Measurements from ENCODE around the gene CPED1. TPM values are rescaled to one million over a fixed set of nuclear protein-coding genes. Genes with fewer than 3 reads are reported as not detected.
"Not testable (repeated sequence)": the region's sequence is repeated elsewhere in the genome, so short reads cannot be mapped to it uniquely, and the experiment has no call there.

The CPED1 gene
- total RNA-seq, 2 donors from 2014 or later, result not detected

GRCh38 chr7:121244120-121244870, 255.8 kb downstream of the CPED1 start:
- H3K27me3 Mint-ChIP-seq, result peaks cover 0 to 6% of the 10 kb centered on the region in 2 donors
- H3K4me3 Mint-ChIP-seq, result no peak overlapping the region
- peaks cover 5% of the 10 kb centered on the region for H3K36me3 Mint-ChIP-seq
- ATAC-seq (no peak), DNase-seq (ENCODE audit: low spot score) (no peak)
- H3K27ac Mint-ChIP-seq, result no peak overlapping the region
- no peaks in the 10 kb centered on the region for H3K4me1 Mint-ChIP-seq (ENCODE audit: low read depth in 2 of 2)
- peaks cover 12% of the 10 kb centered on the region for H3K9me3 Mint-ChIP-seq

- not testable (repeated sequence) for H3K27me3 Mint-ChIP-seq; ATAC-seq; H3K36me3 Mint-ChIP-seq; DNase-seq (ENCODE audit: low spot score); H3K4me3 Mint-ChIP-seq; H3K4me1 Mint-ChIP-seq (ENCODE audit: low read depth in 2 of 2); H3K27ac Mint-ChIP-seq
- peaks cover 17% of the 10 kb centered on the region for H3K9me3 Mint-ChIP-seq
Measured at GRCh38 chr7:121251367-121251766, 262.9 kb downstream of the CPED1 start.

- not testable (repeated sequence) for H3K4me3 Mint-ChIP-seq
Measured at GRCh38 chr7:121252523-121253235, 264.2 kb downstream of the CPED1 start.

GRCh38 chr7:121259826-121260225, 271.3 kb downstream of the CPED1 start:
- H3K9me3 Mint-ChIP-seq, result peaks cover 7% of the 10 kb centered on the region

More at GRCh38 chr7:121252523-121253235, 264.2 kb downstream of the CPED1 start:
- H3K9me3 Mint-ChIP-seq, result peaks cover 17% of the 10 kb centered on the region
- not testable (repeated sequence) for H3K27me3 Mint-ChIP-seq; H3K36me3 Mint-ChIP-seq; H3K4me1 Mint-ChIP-seq (ENCODE audit: low read depth in 2 of 2); ATAC-seq; DNase-seq (ENCODE audit: low spot score); H3K27ac Mint-ChIP-seq

GRCh38 chr7:121261207-121261884, 272.8 kb downstream of the CPED1 start:
- no peak overlapping the region for H3K27ac Mint-ChIP-seq
- DNase-seq (ENCODE audit: low spot score) (no peak), ATAC-seq (no peak)
- H3K27me3 Mint-ChIP-seq, result peaks cover 5 to 22% of the 10 kb centered on the region in 2 donors
- peaks cover 6% of the 10 kb centered on the region for H3K9me3 Mint-ChIP-seq
- H3K4me1 Mint-ChIP-seq (ENCODE audit: low read depth in 2 of 2), result no peaks in the 10 kb centered on the region
- H3K4me3 Mint-ChIP-seq, result no peak overlapping the region
- no peaks in the 10 kb centered on the region for H3K36me3 Mint-ChIP-seq

More at GRCh38 chr7:121259826-121260225, 271.3 kb downstream of the CPED1 start:
- peaks cover 2 to 7% of the 10 kb centered on the region in 2 donors for H3K27me3 Mint-ChIP-seq
- no peak overlapping the region for H3K4me3 Mint-ChIP-seq
- H3K36me3 Mint-ChIP-seq, result no peaks in the 10 kb centered on the region
- no peaks in the 10 kb centered on the region for H3K4me1 Mint-ChIP-seq (ENCODE audit: low read depth in 2 of 2)
- no peak for ATAC-seq
- no peak overlapping the region for H3K27ac Mint-ChIP-seq
- no peak for DNase-seq (ENCODE audit: low spot score)

GRCh38 chr7:121262221-121262620, 273.7 kb downstream of the CPED1 start:
- Mint-ChIP-seq H3K36me3 (no peaks in the 10 kb centered on the region), H3K27me3 (peaks cover 3 to 22% of the 10 kb centered on the region in 2 donors), H3K4me3 (no peak overlapping the region), H3K27ac (no peak overlapping the region), H3K4me1 (ENCODE audit: low read depth in 2 of 2) (no peaks in the 10 kb centered on the region), H3K9me3 (no peaks in the 10 kb centered on the region)
- ATAC-seq (no peak), DNase-seq (ENCODE audit: low spot score) (no peak)

- Mint-ChIP-seq H3K4me1 (ENCODE audit: low read depth in 2 of 2) (no peaks in the 10 kb centered on the region), H3K4me3 (no peak overlapping the region), H3K27ac (no peak overlapping the region), H3K27me3 (peaks cover 3 to 22% of the 10 kb centered on the region in 2 donors), H3K9me3 (no peaks in the 10 kb centered on the region), H3K36me3 (no peaks in the 10 kb centered on the region)
- no peak for DNase-seq (ENCODE audit: low spot score)
- ATAC-seq, result no peak
Measured at GRCh38 chr7:121262969-121263368, 274.5 kb downstream of the CPED1 start.

GRCh38 chr7:121266307-121266894, 277.9 kb downstream of the CPED1 start:
- Mint-ChIP-seq H3K36me3 (no peaks in the 10 kb centered on the region), H3K27ac (no peak overlapping the region), H3K9me3 (no peaks in the 10 kb centered on the region), H3K4me1 (ENCODE audit: low read depth in 2 of 2) (no peaks in the 10 kb centered on the region), H3K4me3 (no peak overlapping the region), H3K27me3 (peaks cover 7 to 30% of the 10 kb centered on the region in 2 donors)
- DNase-seq (ENCODE audit: low spot score) (no peak), ATAC-seq (no peak)

- Mint-ChIP-seq H3K27me3 (peaks cover 11 to 34% of the 10 kb centered on the region in 2 donors), H3K27ac (no peak overlapping the region), H3K4me3 (no peak overlapping the region), H3K4me1 (ENCODE audit: low read depth in 2 of 2) (no peaks in the 10 kb centered on the region), H3K36me3 (no peaks in the 10 kb centered on the region), H3K9me3 (no peaks in the 10 kb centered on the region)
- no peak for ATAC-seq
- DNase-seq (ENCODE audit: low spot score), result no peak
Measured at GRCh38 chr7:121267612-121268011, 279.1 kb downstream of the CPED1 start.

- Mint-ChIP-seq H3K36me3 (no peaks in the 10 kb centered on the region), H3K4me3 (no peak overlapping the region), H3K9me3 (no peaks in the 10 kb centered on the region), H3K4me1 (ENCODE audit: low read depth in 2 of 2) (no peaks in the 10 kb centered on the region), H3K27ac (no peak overlapping the region), H3K27me3 (peaks cover 12 to 36% of the 10 kb centered on the region in 2 donors)
- DNase-seq (ENCODE audit: low spot score) (no peak), ATAC-seq (no peak)
Measured at GRCh38 chr7:121269798-121270197, 281.3 kb downstream of the CPED1 start.

- no peaks in the 10 kb centered on the region for H3K4me1 Mint-ChIP-seq (ENCODE audit: low read depth in 2 of 2)
- H3K27me3 Mint-ChIP-seq, result peaks cover 10 to 25% of the 10 kb centered on the region in 2 donors
- no peak overlapping the region for H3K27ac Mint-ChIP-seq
- ATAC-seq (no peak), DNase-seq (ENCODE audit: low spot score) (no peak)
- H3K36me3 Mint-ChIP-seq, result no peaks in the 10 kb centered on the region
- no peak overlapping the region for H3K4me3 Mint-ChIP-seq
- no peaks in the 10 kb centered on the region for H3K9me3 Mint-ChIP-seq
Measured at GRCh38 chr7:121271098-121271497, 282.6 kb downstream of the CPED1 start.

GRCh38 chr7:121271916-121272315, 283.4 kb downstream of the CPED1 start:
- peaks cover 13 to 31% of the 10 kb centered on the region in 2 donors for H3K27me3 Mint-ChIP-seq
- no peak overlapping the region for H3K4me3 Mint-ChIP-seq
- no peaks in the 10 kb centered on the region for H3K36me3 Mint-ChIP-seq
- peaks cover 3% of the 10 kb centered on the region for H3K9me3 Mint-ChIP-seq
- DNase-seq (ENCODE audit: low spot score), result no peak
- ATAC-seq, result no peak
- no peaks in the 10 kb centered on the region for H3K4me1 Mint-ChIP-seq (ENCODE audit: low read depth in 2 of 2)
- H3K27ac Mint-ChIP-seq, result no peak overlapping the region

GRCh38 chr7:121272676-121273075, 284.2 kb downstream of the CPED1 start:
- DNase-seq (ENCODE audit: low spot score), result no peak
- Mint-ChIP-seq H3K4me1 (ENCODE audit: low read depth in 2 of 2) (peaks cover 0 to under 1% of the 10 kb centered on the region in 2 donors), H3K4me3 (no peak overlapping the region), H3K27me3 (peaks cover 17 to 39% of the 10 kb centered on the region in 2 donors), H3K27ac (no peak overlapping the region), H3K9me3 (peaks cover 6% of the 10 kb centered on the region), H3K36me3 (no peaks in the 10 kb centered on the region)
- ATAC-seq, result no peak
